K562 (cell line): ENCODE data around the gene RHD. TPM values are rescaled to one million over a fixed set of nuclear protein-coding genes. Genes with fewer than 3 reads are reported as not detected.
A peak's percentile ranks its signal among the peaks of the same experiment; 100 is the strongest.

Experiments
- ATAC-seq: fragments of 200-7000 bp; cut with Tn5 transposase; 3 replicates; pipeline ENCODE4 v1.9.1; 2020; ENCODE audit warnings: moderate library complexity
- BruUV-seq: library from RNA; stranded (reverse); fragments of 400-500 nt; replicated peaks from 2 replicates; lab custom pipeline; 2021; lab: Mats Ljungman, UMichigan
- CTCF ChIA-PET: fragments of 300-600 bp; formaldehyde crosslinking; extraction: SDS; loops from one replicate; lab custom pipeline; 2021; ENCODE audit warnings: low intra/inter-chr PET ratio; lab: Yijun Ruan, JAX
- POLR2A ChIA-PET: fragments of 300-600, 350-650 bp; sonication (Branson Sonifier 250); formaldehyde crosslinking; extraction: SDS; loops from one replicate; lab custom pipeline; 2021; ENCODE audit warnings: antibody characterized with exemption, inconsistent platforms; lab: Yijun Ruan, JAX
- DNase-seq, 4 experiments: peaks; one replicate each; pipeline versions ENCODE4 v3.0.0 to v3.0.0-alpha.2; 2011 to 2018; ENCODE audit warnings: low spot score in 3 of 4, mixed read lengths in 3 of 4; ENCODE audit errors: extremely low read depth in 1 of 4
- FAIRE-seq: peaks from 2 replicates; lab custom pipeline; 2011; peaks lifted over from hg19 to GRCh38; lab: Jason Lieb, UNC
- H2AFZ ChIP-seq: 2 replicates; pipeline ENCODE4 v1.6.0; 2011; ENCODE audit warnings: low read depth, low read length, control low read depth, inconsistent platforms
- H3K27ac ChIP-seq: fragments of 200-600 bp; 3 replicates; pipeline ENCODE4 v1.8.0; 2011; ENCODE audit warnings: low read depth, mild to moderate bottlenecking, control low read depth, inconsistent platforms, low read length, moderate library complexity, mixed read lengths; ENCODE audit errors: extremely low read depth
- H3K27me3 ChIP-seq, 2 experiments: fragments of 300-600 bp in 1 of 2; 2 replicates in 1 of 2; 3 replicates in 1 of 2; pipeline versions ENCODE4 v1.6.0 to v1.8.0; 2011; ENCODE audit warnings: inconsistent platforms in 2 of 2, low read length in 2 of 2, mild to moderate bottlenecking in 1 of 2, mixed read lengths in 1 of 2, moderate library complexity in 1 of 2; ENCODE audit not compliant: control insufficient read depth in 2 of 2, insufficient read depth in 2 of 2
- H3K36me3 ChIP-seq: fragments of 300-600 bp; 3 replicates; pipeline ENCODE4 v1.8.0; 2011; ENCODE audit warnings: mild to moderate bottlenecking, low read length, inconsistent platforms; ENCODE audit not compliant: control insufficient read depth, insufficient read depth
- H3K4me1 ChIP-seq, 2 experiments: fragments of 200-600 bp in 1 of 2; replicated peaks in 1 of 2; 2 replicates in 1 of 2; 3 replicates in 1 of 2; pipeline versions ENCODE4 v1.5.1 to v1.8.0; 2011; ENCODE audit warnings: inconsistent platforms in 2 of 2, low read length in 2 of 2, mild to moderate bottlenecking in 1 of 2, mixed read lengths in 1 of 2, moderate library complexity in 1 of 2; ENCODE audit not compliant: control insufficient read depth in 2 of 2, insufficient read depth in 2 of 2
- H3K4me2 ChIP-seq: 2 replicates; pipeline ENCODE4 v1.6.1; 2011; ENCODE audit warnings: low read length, control low read depth, inconsistent platforms, mixed read lengths; ENCODE audit not compliant: insufficient read depth
- H3K4me3 ChIP-seq: fragments of 200-600 bp; sonication (generic), shearing (Covaris generic); 2 replicates; pipeline ENCODE4 v1.5.1; 2016; ENCODE audit warnings: control low read depth, inconsistent platforms
- H3K79me2 ChIP-seq: fragments of 200-600 bp; 3 replicates; pipeline ENCODE4 v1.8.0; 2011; ENCODE audit warnings: low read length, inconsistent platforms; ENCODE audit not compliant: control insufficient read depth, insufficient read depth
- H3K9ac ChIP-seq, 2 experiments: 2 replicates each; pipeline versions ENCODE4 v1.6.0 to v1.6.1; 2011; ENCODE audit warnings: low read depth in 2 of 2, low read length in 2 of 2, control low read depth in 1 of 2, inconsistent platforms in 1 of 2, mild to moderate bottlenecking in 1 of 2, mixed read lengths in 1 of 2; ENCODE audit not compliant: insufficient read depth in 1 of 2
- H3K9me1 ChIP-seq: one replicate; pipeline ENCODE4 v1.6.0; 2011; ENCODE audit warnings: inconsistent platforms, mild to moderate bottlenecking, low read length, moderate library complexity; ENCODE audit not compliant: control insufficient read depth, insufficient read depth
- H3K9me3 ChIP-seq: replicated peaks from 2 replicates; pipeline ENCODE4 v1.5.1; 2011; ENCODE audit warnings: low read depth, low read length, inconsistent platforms; ENCODE audit not compliant: control insufficient read depth, insufficient read depth
- H4K20me1 ChIP-seq: replicated peaks from 2 replicates; pipeline ENCODE4 v1.6.1; 2011; ENCODE audit warnings: low read length, inconsistent platforms, mixed read lengths; ENCODE audit not compliant: control insufficient read depth, insufficient read depth
- ATF3 ChIP-seq, 2 experiments: fragments of 450-650 bp in 1 of 2; sonication (generic) in 1 of 2; formaldehyde crosslinking in 1 of 2; IDR thresholded peaks in 1 of 2; conservative IDR thresholded peaks in 1 of 2; 2 replicates each; pipeline versions ENCODE4 v1.6.1 to v1.8.1; 2016 to 2023; ENCODE audit warnings: mild to moderate bottlenecking in 2 of 2, moderate library complexity in 2 of 2, inconsistent platforms in 1 of 2, missing genetic modification reagents in 1 of 2
- CAMTA2 ChIP-seq: fragments of 250-450 bp; sonication (Bioruptor Pico); conservative IDR thresholded peaks from 2 replicates; pipeline ENCODE4 v1.5.1; 2022
- CXXC5 ChIP-seq: fragments of 250-450 bp; sonication (Bioruptor Pico); IDR thresholded peaks from 2 replicates; pipeline ENCODE4 v1.8.0; 2022; ENCODE audit warnings: inconsistent platforms, mild to moderate bottlenecking, moderate library complexity
- DACH1 ChIP-seq: fragments of 450-650 bp; IDR thresholded peaks from 2 replicates; pipeline ENCODE4 v1.6.1; 2018; ENCODE audit not compliant: partially characterized antibody
- EP400 ChIP-seq: fragments of 450-650 bp; IDR thresholded peaks from 2 replicates; pipeline ENCODE4 v1.6.1; 2017; ENCODE audit warnings: antibody characterized with exemption, mild to moderate bottlenecking, moderate library complexity
- FOSL1 ChIP-seq: fragments of 200-800 bp; sonication (Bioruptor generic); conservative IDR thresholded peaks from 2 replicates; pipeline ENCODE4 v1.6.1; 2016; ENCODE audit warnings: missing genetic modification characterization, missing compliant biosample characterization
- HES1 ChIP-seq: fragments of 450-650 bp; IDR thresholded peaks from 2 replicates; pipeline ENCODE4 v1.6.1; 2016; ENCODE audit warnings: low read depth, mild to moderate bottlenecking, moderate library complexity
- MTF1 ChIP-seq: fragments of 250-450 bp; sonication (Bioruptor Pico); IDR thresholded peaks from 2 replicates; pipeline ENCODE4 v1.9.0; 2021; ENCODE audit warnings: moderate library complexity, mild to moderate bottlenecking, inconsistent platforms, borderline replicate concordance
- NFE2 ChIP-seq: IDR thresholded peaks from 2 replicates; pipeline ENCODE4 v1.6.1; 2014; ENCODE audit warnings: antibody characterized with exemption, low read depth
- PHF20 ChIP-seq: fragments of 450-650 bp; IDR thresholded peaks from 2 replicates; pipeline ENCODE4 v1.6.1; 2018; ENCODE audit not compliant: partially characterized antibody
- POLR2H ChIP-seq: IDR thresholded peaks from 2 replicates; pipeline ENCODE4 v1.6.1; 2016; ENCODE audit warnings: missing genetic modification characterization, low read depth, mild to moderate bottlenecking, control low read depth, missing compliant biosample characterization, moderate library complexity
- POLR3G ChIP-seq: IDR thresholded peaks from 2 replicates; pipeline ENCODE4 v1.6.1; 2011; ENCODE audit not compliant: insufficient read length, insufficient replicate concordance; ENCODE audit errors: extremely low read depth
- RBM15 ChIP-seq: fragments of 200-400 bp; formaldehyde crosslinking; IDR thresholded peaks from 2 replicates; pipeline ENCODE4 v1.6.1; 2018; ENCODE audit warnings: mild to moderate bottlenecking, low read length, moderate library complexity; ENCODE audit not compliant: insufficient read depth
- TBP ChIP-seq: optimal IDR thresholded peaks from 2 replicates; pipeline ENCODE3; 2011; ENCODE audit warnings: low read depth, low read length, improper control_type of control experiment
- USF2 ChIP-seq: sonication (generic); formaldehyde crosslinking; IDR thresholded peaks from 2 replicates; pipeline ENCODE4 v1.5.0; 2020; ENCODE audit warnings: missing genetic modification reagents
- ZNF431 ChIP-seq: sonication (generic); formaldehyde crosslinking; IDR thresholded peaks from 2 replicates; pipeline ENCODE4 v1.8.0; 2022; ENCODE audit warnings: mild to moderate bottlenecking, missing genetic modification reagents
- ZNF507 ChIP-seq: conservative IDR thresholded peaks from 2 replicates; pipeline ENCODE4 v1.6.1; 2017; ENCODE audit warnings: missing genetic modification characterization, missing compliant biosample characterization
- ZSCAN29 ChIP-seq: fragments of 450-650 bp; IDR thresholded peaks from 2 replicates; pipeline ENCODE4 v1.6.1; 2017
- WGBS: fragments of 100-300 bp; shearing (Covaris generic); methylation state at CpG from one replicate; pipeline ENCODE4 v1.1.6; 2016; ENCODE audit warnings: low coverage, mixed read lengths; ENCODE audit not compliant: insufficient coverage; ENCODE audit errors: missing lambda C conversion rate; 5-methylcytosine and 5-hydroxymethylcytosine counted together
- in situ Hi-C: fragments of 300-500 bp; cut with MboI; formaldehyde crosslinking; loops from 4 replicates; pipeline ENCODE4 v1.15.0; 2018; ENCODE audit warnings: inconsistent platforms, mixed read lengths
- intact Hi-C: fragments of 100-400 bp; cut with micrococcal nuclease; formaldehyde crosslinking; loops from 2 replicates; pipeline ENCODE4 v1.14.2; 2022
- polyA plus RNA-seq, 8 experiments: library from polyadenylated mRNA; depleted of rRNA in 4 of 8; stranded (reverse) in 5 of 8; unstranded in 3 of 8; fragments of >200 nt; fragmentation: Nextera tagmentation in 2 of 8; fragmentation: Illumina TruSeq in 1 of 8; extraction: Ambion mirVana in 2 of 8; extraction: Trizol in 1 of 8; gene quantifications; 2 replicates each; pipeline versions ENCODE4 v1.2.1 to v1.2.3, GENCODE V29; 2011 to 2014; ENCODE audit warnings: inconsistent platforms in 1 of 8, missing spikeins in 1 of 8
- total RNA-seq, 7 experiments: library from RNA; depleted of rRNA in 6 of 7; stranded (reverse); fragments of >200 nt in 6 of 7; fragmentation: Illumina TruSeq in 2 of 7; extraction: Trizol in 2 of 7; gene quantifications; 2 replicates each; pipeline versions ENCODE4 v1.2.1 to v1.2.3, GENCODE V29; 2011 to 2021; ENCODE audit warnings: low replicate concordance in 1 of 7

Gene RHD
- total and polyA plus RNA-seq, 9 of the 15 experiments (the other 6 are each of a cell fraction or from before 2014, with no cell fraction given), result 8.8 to 32.4 (median 15.0) TPM

GRCh38 chr1:25356848-25357247 is 84.5 kb downstream of the RHD start:
- no peak for FAIRE-seq
- in situ Hi-C loops, result no loop called here
- POLR2A ChIA-PET, result no interaction called here

More at GRCh38 chr1:25356848-25357247, 84.5 kb downstream of the RHD start:
- CTCF ChIA-PET, result no interaction called here
- no peaks in the 10 kb centered on the region for H4K20me1 ChIP-seq
- 77% methylated on average over 1 of the region's 1 CpG for WGBS
- H3K79me2 ChIP-seq, result no peaks in the 10 kb centered on the region
- H3K4me2 ChIP-seq, result no peak overlapping the region
- no peaks in the 10 kb centered on the region for H3K27me3 ChIP-seq
- peaks cover 71% of the 10 kb centered on the region for H3K36me3 ChIP-seq
- no peak overlapping the region for H2AFZ ChIP-seq
- no peaks in the 10 kb centered on the region for H3K9me3 ChIP-seq
- intact Hi-C loops, result no loop called here
- peaks cover 4 to 22% of the 10 kb centered on the region in 2 experiments; a peak in 4 of 5 replicates for H3K4me1 ChIP-seq
- H3K9me1 ChIP-seq, result peaks cover 5% of the 10 kb centered on the region
- TF ChIP-seq ZSCAN29 (no peak), CXXC5 (CRISPR knock-in tag) (no peak), ATF3 (IDR thresholded peaks at IDR 0.05) (peak; percentile 29; the same call in 1 of the 2 replicates), ATF3 (CRISPR knock-in tag; conservative IDR thresholded peaks at IDR 0.05) (no peak), PHF20 (no peak), POLR2H (peak; percentile 53; the same call in 1 of the 2 replicates), HES1 (no peak), ZNF507 (no peak), USF2 (no peak), RBM15 (no peak), NFE2 (peak; percentile 8; the same call in 1 of the 2 replicates), TBP (no peak), POLR3G (no peak), FOSL1 (peak; percentile 70; the same call in 1 of the 2 replicates), DACH1 (no peak), ZNF431 (no peak), MTF1 (CRISPR knock-in tag) (no peak), CAMTA2 (CRISPR knock-in tag) (no peak), EP400 (no peak)
- BruUV-seq, result no TSS peak
- ATAC-seq, result no peak
- no peak overlapping the region for H3K9ac ChIP-seq
- DNase-seq, result no peak
- no peak overlapping the region; the same call in 1 of the 3 replicates for H3K27ac ChIP-seq
- H3K4me3 ChIP-seq, result no peak overlapping the region
